SK-N-SH treated with all-trans-retinoic acid at 6 μM for 48 hours (cell line): Measurements from ENCODE around the gene ANAPC4.

Experiments
- ARNTL ChIP-seq: fragments of 450-650 bp; formaldehyde crosslinking; IDR thresholded peaks from 2 replicates; pipeline ENCODE4 v1.5.0; 2020; ENCODE audit warnings: low read depth, mild to moderate bottlenecking, moderate library complexity, borderline replicate concordance
- ESRRG ChIP-seq: fragments of 250-450 bp; sonication (Bioruptor Pico); IDR thresholded peaks from 2 replicates; pipeline ENCODE4 v1.6.1; 2021; ENCODE audit warnings: mild to moderate bottlenecking
- GLIS3 ChIP-seq: fragments of 250-450 bp; sonication (Bioruptor Pico); IDR thresholded peaks from 2 replicates; pipeline ENCODE4 v1.5.0; 2020; ENCODE audit warnings: mild to moderate bottlenecking, moderate library complexity
- POU6F1 ChIP-seq: fragments of 250-450 bp; sonication (Bioruptor Pico); IDR thresholded peaks from 2 replicates; pipeline ENCODE4 v1.8.0; 2021; ENCODE audit warnings: low read depth, mild to moderate bottlenecking, moderate library complexity, borderline replicate concordance
- TOX ChIP-seq: fragments of 250-450 bp; sonication (Bioruptor Pico); IDR thresholded peaks from 2 replicates; pipeline ENCODE4 v1.8.0; 2021; ENCODE audit warnings: mild to moderate bottlenecking, moderate library complexity, borderline replicate concordance
- TSHZ2 ChIP-seq: fragments of 250-450 bp; sonication (Bioruptor Pico); IDR thresholded peaks from 2 replicates; pipeline ENCODE4 v1.5.0; 2020; ENCODE audit warnings: mild to moderate bottlenecking, moderate library complexity

- TF ChIP-seq POU6F1 (CRISPR knock-in tag): no peak
- no peak for TF ChIP-seq ARNTL (CRISPR knock-in tag)
- no peak for TF ChIP-seq ESRRG (CRISPR knock-in tag)
- no peak for TF ChIP-seq TSHZ2 (CRISPR knock-in tag)
- no peak for TF ChIP-seq GLIS3 (CRISPR knock-in tag)
- TF ChIP-seq TOX: no peak
Observed at GRCh38 chr4:25410820-25411529, 33.9 kb downstream of the ANAPC4 start.
